Measurements from ENCODE around the gene GTPBP3. TPM values are rescaled to one million over a fixed set of nuclear protein-coding genes. Genes with fewer than 3 reads are reported as not detected.

GTPBP3 gene
- total and polyA plus RNA-seq, 2 of the 8 experiments (the other 6 are each of a cell fraction or from before 2014, with no cell fraction given), result 30.4 to 56.0 TPM

DNA sequence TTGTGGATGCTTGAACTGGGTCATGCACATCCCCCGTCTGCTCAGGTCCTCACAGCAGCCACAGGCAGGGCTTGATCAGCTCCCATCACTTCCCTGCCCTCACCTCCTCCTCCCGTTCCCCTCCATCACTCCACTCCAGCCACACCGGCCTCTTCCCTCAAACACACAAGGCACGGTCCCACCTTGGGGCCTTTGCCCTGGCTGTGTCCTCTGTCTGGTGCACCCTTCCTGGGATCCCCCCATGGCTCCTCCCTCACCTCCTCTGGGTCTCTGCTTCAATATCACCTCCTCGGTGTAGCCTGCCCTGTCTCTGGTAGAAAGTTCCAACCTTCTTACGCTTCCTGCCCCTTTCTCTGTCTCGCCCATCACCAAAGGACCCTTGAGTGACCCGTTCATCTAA lies 16.0 kb downstream of the GTPBP3 start:
- peak overlapping the region; percentile 50; the same call in 1 of the 2 replicates for H2BK12ac ChIP-seq (ENCODE audit: low read depth, low read length)
- no peak overlapping the region for H3K18ac ChIP-seq (ENCODE audit: extremely low read depth, low read length)
- no peak overlapping the region for H3K4ac ChIP-seq (replicated peaks; ENCODE audit: insufficient read length, low read depth, low read length)
- H2BK15ac ChIP-seq (ENCODE audit: low read length), result no peak overlapping the region
- H3K14ac ChIP-seq (ENCODE audit: insufficient read length), result no peak overlapping the region
- no peaks in the 10 kb centered on the region for H3K36me3 ChIP-seq (ENCODE audit: control insufficient read depth in 2 of 4, insufficient read depth in 4 of 4, low read length in 3 of 4)
- no peak overlapping the region for H3K9ac ChIP-seq (replicated peaks in 1 of 4; ENCODE audit: extremely low read depth in 1 of 4, low read depth in 3 of 4, low read length in 3 of 4)
- no peak overlapping the region for H3K4me3 ChIP-seq (ENCODE audit: extremely low read depth in 1 of 4, insufficient read depth in 2 of 4, low read depth in 3 of 4, low read length in 4 of 4)
- peak overlapping the region; percentile 4 for H4K5ac ChIP-seq (ENCODE audit: insufficient read length, low read depth, low read length)
- H2BK20ac ChIP-seq (ENCODE audit: low read length), result no peak overlapping the region
- ChIA-PET CTCF (ENCODE audit: partially characterized antibody) (interaction anchor here (1.1 to 1.9 kb wide), 3 partner anchors 8 to 36 kb away, joined by 3 to 7 read pairs (median 3); no protein-coding TSS in a partner anchor), POLR2A (ENCODE audit: partially characterized antibody) (interaction anchor here (1.5 kb wide), 1 partner anchor 9 kb away, joined by 3 read pairs; no protein-coding TSS in a partner anchor)
- no peaks in the 10 kb centered on the region for H4K20me1 ChIP-seq (replicated peaks in 1 of 2; ENCODE audit: control insufficient read depth in 1 of 2, insufficient read depth in 2 of 2, low read length in 2 of 2)
- H3K23me2 ChIP-seq (ENCODE audit: low read depth, low read length), result no peaks in the 10 kb centered on the region
- DNase-seq (ENCODE audit: low read depth in 1 of 2, low spot score in 2 of 2) (no peak), FAIRE-seq (no peak)
- no peaks in the 10 kb centered on the region for H3K79me2 ChIP-seq (ENCODE audit: control insufficient read depth in 1 of 2, insufficient read depth in 2 of 2, low read length in 2 of 2)
- H3K4me1 ChIP-seq (replicated peaks in 1 of 4; ENCODE audit: control insufficient read depth in 3 of 4, insufficient read depth in 4 of 4, low read length in 3 of 4), result peaks cover 0 to 4% (median 3%) of the 10 kb centered on the region in 4 experiments; a peak in 3 of 7 replicates
- H3K27me3 ChIP-seq (replicated peaks in 1 of 4; ENCODE audit: control insufficient read depth in 3 of 4, extremely low read depth in 1 of 4, insufficient read depth in 3 of 4, low read length in 3 of 4), result no peaks in the 10 kb centered on the region
- H2BK5ac ChIP-seq (ENCODE audit: low read depth, low read length), result peak overlapping the region; percentile 18; the same call in 1 of the 2 replicates
- H3K79me1 ChIP-seq (ENCODE audit: low read depth, low read length), result no peaks in the 10 kb centered on the region
- peak overlapping the region; percentile 65; the same call in 1 of the 2 replicates for H4K8ac ChIP-seq (ENCODE audit: extremely low read depth, insufficient read depth, low read length)
- no peak overlapping the region for H3K56ac ChIP-seq (replicated peaks; ENCODE audit: insufficient read length, low read depth, low read length)
- no peak overlapping the region for H3K27ac ChIP-seq (ENCODE audit: low read depth, low read length)
- H2AK5ac ChIP-seq (ENCODE audit: low read depth, low read length), result 0 out of 2 replicates have a peak overlapping the region, but pooled peaks have one; percentile 20
- H3K4me2 ChIP-seq (ENCODE audit: insufficient read depth in 1 of 2, low read depth in 2 of 2, low read length in 2 of 2), result no peak overlapping the region
- 90% methylated on average over 8 of the region's 8 CpGs; no CpG with 5 or more reads in 1 of the 2 experiments for WGBS, 2 experiments (ENCODE audit: extremely low coverage in 1 of 2, insufficient coverage in 1 of 2, insufficient read length in 1 of 2, insufficient replicate concordance in 2 of 2, low coverage in 1 of 2, low lambda C conversion rate in 2 of 2, missing lambda C conversion rate in 1 of 2)
- H2BK120ac ChIP-seq (replicated peaks; ENCODE audit: low read depth, low read length), result no peak overlapping the region
- H4K91ac ChIP-seq (replicated peaks; ENCODE audit: insufficient read length, low read length), result peak overlapping the region; percentile 9
- H2AFZ ChIP-seq (ENCODE audit: low read length), result peak overlapping the region; percentile 22
- no peaks in the 10 kb centered on the region for H3K9me3 ChIP-seq (ENCODE audit: insufficient read depth in 2 of 2, low read depth in 1 of 2, low read length in 1 of 2)
- no peak overlapping the region for H3K23ac ChIP-seq (ENCODE audit: insufficient read length)
- no peak for TF ChIP-seq USF2 (IDR thresholded peaks at IDR 0.05; ENCODE audit: low read length)
